Activated naive CD4-positive, alpha-beta T cell treated with anti-CD3 and anti-CD28 coated beads, Interleukin-2, amount 50 U/mL, for 72 hours (primary cell): ENCODE data around the gene NRCAM. TPM values are rescaled to one million over a fixed set of nuclear protein-coding genes. Genes with fewer than 3 reads are reported as not detected.
"Not testable (repeated sequence)": the region's sequence is repeated elsewhere in the genome, so short reads cannot be mapped to it uniquely, and the experiment has no call there.

Experiments used
- ATAC-seq, 2 donors: fragments of 150-1000 bp; cut with Tn5 transposase; 2 replicates each; pipeline ENCODE4 v1.10.0; 2021; ENCODE audit warnings: mild to moderate bottlenecking in 2 of 2, moderate library complexity in 2 of 2
- DNase-seq, 2 donors: peaks; one replicate each; pipeline ENCODE4 v3.0.0; 2021 to 2022; ENCODE audit warnings: low spot score in 2 of 2
- H3K27ac Mint-ChIP-seq, 2 donors: one replicate each; pipeline ENCODE4 v1.8.0; 2022; ENCODE audit warnings: mild to moderate bottlenecking in 2 of 2, mixed read lengths in 2 of 2
- H3K36me3 Mint-ChIP-seq, 2 donors: one replicate each; pipeline ENCODE4 v1.8.0; 2022; ENCODE audit warnings: mixed read lengths in 2 of 2
- H3K9me3 Mint-ChIP-seq, 2 donors: one replicate each; pipeline ENCODE4 v1.8.0; 2022; ENCODE audit warnings: mixed read lengths in 2 of 2
- total RNA-seq, 2 donors: library from RNA; stranded (reverse); gene quantifications; one replicate each; pipeline ENCODE4 v1.2.3, GENCODE V29; 2022

NRCAM gene
- total RNA-seq, 2 donors from 2014 or later = 0.09 to 0.80 TPM

DNA sequence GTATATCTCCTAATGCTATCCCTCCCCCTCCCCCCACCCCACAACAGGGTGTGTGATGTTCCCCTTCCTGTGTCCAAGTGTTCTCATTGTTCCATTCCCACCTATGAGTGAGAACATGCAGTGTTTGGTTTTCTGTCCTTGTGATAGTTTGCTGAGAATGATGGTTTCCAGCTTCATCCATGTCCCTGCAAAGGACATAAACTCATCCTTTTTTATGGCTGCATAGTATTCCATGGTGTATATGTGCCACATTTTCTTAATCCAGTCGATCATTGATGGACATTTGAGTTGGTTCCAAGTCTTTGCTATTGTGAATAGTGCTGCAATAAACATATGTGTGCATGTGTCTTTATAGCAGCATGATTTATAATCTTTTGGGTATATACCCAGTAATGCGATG lies 68.5 kb downstream of the NRCAM start:
- not testable (repeated sequence) for ATAC-seq, H3K27ac Mint-ChIP-seq, H3K9me3 Mint-ChIP-seq, H3K36me3 Mint-ChIP-seq, DNase-seq

GRCh38 chr7:108385834-108386422 lies 70.3 kb downstream of the NRCAM start:
- Mint-ChIP-seq H3K27ac (no peak overlapping the region), H3K9me3 (peaks cover 4 to 5% of the 10 kb centered on the region in 2 donors), H3K36me3 (no peaks in the 10 kb centered on the region)
- ATAC-seq (no peak), DNase-seq (no peak)

DNA sequence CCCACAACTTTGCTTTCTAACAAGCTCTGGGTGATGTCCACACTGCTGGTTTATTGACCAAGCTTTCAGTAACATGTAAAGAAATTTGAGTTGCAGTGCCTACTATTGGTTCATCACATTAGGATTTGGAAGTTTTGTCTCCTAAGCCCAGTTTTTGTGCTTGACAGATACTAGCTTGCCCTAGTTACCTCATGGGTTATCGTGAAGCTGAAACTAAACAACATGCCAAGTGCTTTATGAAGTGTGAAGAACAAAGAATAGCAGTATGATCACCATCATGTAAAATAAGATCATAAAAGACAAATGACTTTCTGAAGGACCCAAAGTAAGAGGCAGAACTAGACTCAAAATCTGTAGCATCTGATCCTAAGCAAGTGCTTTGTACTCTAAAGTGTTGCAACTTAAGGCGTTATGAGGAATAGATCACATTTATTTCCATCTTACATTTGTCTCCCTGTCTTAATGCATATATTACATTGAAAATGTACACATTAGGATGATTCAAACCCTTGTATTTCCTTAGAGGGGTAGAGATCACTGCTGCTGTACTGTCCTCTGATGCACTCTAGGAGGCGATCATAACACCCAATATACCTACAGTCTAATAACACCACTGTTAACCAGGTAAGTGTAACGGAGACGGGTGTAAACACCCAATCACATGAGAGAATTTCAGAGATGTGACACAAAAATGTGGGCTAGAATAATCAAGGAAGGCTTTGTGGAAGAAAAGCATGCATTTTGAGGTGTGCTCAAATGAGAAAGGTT lies 71.3 kb downstream of the NRCAM start:
- H3K27ac Mint-ChIP-seq = no peak overlapping the region
- peak in 1 of 2 donors; percentile 41 for ATAC-seq
- no peaks in the 10 kb centered on the region for H3K9me3 Mint-ChIP-seq

DNA sequence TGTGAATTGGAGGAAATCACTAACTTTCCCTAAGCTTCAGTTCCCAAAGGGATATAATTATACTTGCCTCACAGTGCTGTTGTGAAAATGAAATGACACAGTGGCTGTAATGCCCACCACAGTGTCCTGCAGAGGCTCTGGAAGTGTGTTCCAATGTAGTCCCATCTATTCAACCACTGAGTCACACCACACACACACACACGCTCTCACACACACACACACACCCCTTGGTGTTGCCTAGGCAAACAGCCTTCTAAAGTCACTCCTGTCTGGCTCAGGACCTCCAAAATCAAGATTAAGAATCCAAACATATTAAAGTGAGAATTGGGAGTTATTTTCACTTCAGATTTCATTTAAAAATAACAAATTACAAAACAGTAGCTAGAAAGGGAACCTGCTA lies 73.3 kb downstream of the NRCAM start:
- H3K36me3 Mint-ChIP-seq = no peaks in the 10 kb centered on the region
- no peak for ATAC-seq
- no peak for DNase-seq
- no peaks in the 10 kb centered on the region for H3K9me3 Mint-ChIP-seq
- H3K27ac Mint-ChIP-seq = no peak overlapping the region

More for the DNA sequence above, 71.3 kb downstream of the NRCAM start:
- no peaks in the 10 kb centered on the region for H3K36me3 Mint-ChIP-seq
- no peak for DNase-seq

DNA sequence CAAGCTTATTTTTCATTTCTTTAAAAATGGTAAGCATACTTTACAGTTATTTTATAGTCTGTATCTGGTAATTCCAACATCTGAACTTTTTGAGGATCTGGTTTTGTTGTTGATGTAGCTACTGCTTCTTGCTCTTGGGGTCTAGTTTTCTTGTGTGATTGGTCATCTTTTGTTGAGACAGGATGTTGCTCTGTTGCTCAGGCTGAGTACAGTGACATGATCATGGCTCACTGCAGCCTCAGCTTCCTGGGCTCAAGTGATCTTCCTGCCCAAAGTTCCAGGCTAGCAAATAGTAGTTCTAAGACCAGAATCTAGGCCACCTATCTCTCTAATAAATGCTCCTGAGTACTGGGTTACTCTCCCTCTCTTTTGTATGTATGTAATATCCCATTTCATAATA lies 75.7 kb downstream of the NRCAM start:
- no peak overlapping the region for H3K27ac Mint-ChIP-seq
- H3K36me3 Mint-ChIP-seq = no peaks in the 10 kb centered on the region
- H3K9me3 Mint-ChIP-seq = no peaks in the 10 kb centered on the region
- no peak for ATAC-seq
- DNase-seq = no peak

DNA sequence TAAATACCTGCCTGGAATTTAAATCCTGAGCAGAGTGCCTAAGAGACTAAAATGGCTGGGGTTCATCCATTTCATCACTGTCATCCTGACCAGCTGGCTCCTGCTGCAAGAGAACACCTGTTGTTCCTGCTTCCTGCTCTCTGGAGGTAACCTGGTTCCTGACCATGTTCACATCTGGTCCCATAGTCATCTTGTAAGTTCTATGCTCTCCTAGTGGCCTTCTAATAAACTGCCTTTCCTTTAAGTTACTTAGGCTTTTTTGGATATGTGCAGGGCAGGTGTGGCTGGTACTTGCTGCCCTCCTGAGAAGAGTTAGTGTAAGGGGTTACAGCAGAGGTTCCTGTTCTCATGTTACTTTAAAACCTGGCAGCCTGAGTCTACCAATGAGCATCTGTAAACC lies 80.0 kb downstream of the NRCAM start:
- ATAC-seq = no peak
- H3K36me3 Mint-ChIP-seq = no peaks in the 10 kb centered on the region

GRCh38 chr7:108375668-108376067 lies 80.6 kb downstream of the NRCAM start:
- Mint-ChIP-seq H3K36me3 (no peaks in the 10 kb centered on the region), H3K9me3 (peaks cover 0 to 4% of the 10 kb centered on the region in 2 donors), H3K27ac (no peak overlapping the region)
- ATAC-seq = no peak
- no peak for DNase-seq

More for the DNA sequence above, 80.0 kb downstream of the NRCAM start:
- H3K27ac Mint-ChIP-seq = no peak overlapping the region
- peaks cover 0 to 4% of the 10 kb centered on the region in 2 donors for H3K9me3 Mint-ChIP-seq
- no peak for DNase-seq

GRCh38 chr7:108374899-108375298 lies 81.3 kb downstream of the NRCAM start:
- DNase-seq (no peak), ATAC-seq (no peak)
- no peaks in the 10 kb centered on the region for H3K36me3 Mint-ChIP-seq
- no peak overlapping the region for H3K27ac Mint-ChIP-seq
- H3K9me3 Mint-ChIP-seq = peaks cover 0 to 4% of the 10 kb centered on the region in 2 donors

DNA sequence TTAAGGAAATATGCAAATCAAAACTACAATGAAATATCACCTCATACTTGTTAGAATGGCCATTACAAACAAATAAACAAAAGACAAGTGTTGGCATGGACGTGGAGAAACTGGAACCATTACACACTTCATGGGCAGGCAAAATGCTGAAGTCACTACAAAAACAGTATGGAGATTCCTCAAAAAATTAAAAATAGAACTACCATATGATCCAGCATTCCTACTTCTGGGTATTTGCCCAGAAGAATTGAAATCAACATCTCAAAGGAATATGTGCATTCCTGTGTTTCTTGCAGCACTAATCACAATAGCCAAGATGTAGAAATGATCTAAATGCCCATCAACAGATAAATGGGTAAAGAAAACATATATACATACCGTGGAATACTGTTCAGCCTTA lies 83.6 kb downstream of the NRCAM start:
- H3K36me3 Mint-ChIP-seq = no peaks in the 10 kb centered on the region
- DNase-seq (no peak), ATAC-seq (no peak)
- peaks cover 0 to 4% of the 10 kb centered on the region in 2 donors for H3K9me3 Mint-ChIP-seq
- H3K27ac Mint-ChIP-seq = no peak overlapping the region

DNA sequence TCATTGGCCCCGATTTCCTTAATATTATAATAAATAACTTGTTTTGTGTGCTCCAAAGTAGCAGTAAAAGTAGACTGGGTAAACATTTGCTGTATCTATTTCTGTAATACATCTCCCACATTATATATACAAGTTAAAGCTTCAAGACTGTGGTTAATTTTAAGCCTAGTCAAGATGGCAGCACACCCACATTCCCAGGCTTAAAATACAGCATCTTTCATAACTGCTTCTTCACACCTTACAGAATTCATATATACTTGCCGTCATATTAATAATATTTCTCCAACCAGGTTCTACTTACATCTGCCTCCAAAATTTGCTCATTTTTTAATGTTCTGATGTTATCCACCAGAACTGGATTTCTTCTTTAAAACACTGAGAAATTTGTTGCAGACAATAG lies 85.6 kb downstream of the NRCAM start:
- Mint-ChIP-seq H3K27ac (no peak overlapping the region), H3K9me3 (peaks cover 0 to 4% of the 10 kb centered on the region in 2 donors), H3K36me3 (no peaks in the 10 kb centered on the region)
- ATAC-seq = no peak
- no peak for DNase-seq

DNA sequence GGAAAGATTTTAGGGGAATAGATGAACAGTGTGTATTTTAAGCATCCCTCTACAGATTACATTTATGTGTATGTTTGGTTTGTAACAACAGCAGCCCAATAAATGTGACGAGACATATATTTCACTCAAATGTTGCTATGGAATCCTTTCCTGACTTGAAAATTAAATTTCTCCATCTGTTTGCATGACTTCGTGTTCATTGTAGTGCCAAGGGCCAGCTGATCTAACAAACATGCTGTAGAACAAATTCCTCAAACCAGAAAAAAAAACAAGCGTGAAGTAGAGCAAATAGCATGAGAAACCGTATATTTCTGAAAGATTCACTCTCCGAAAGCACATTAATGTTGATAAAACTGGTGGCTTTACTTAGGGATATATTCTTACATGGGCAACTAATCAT lies 87.8 kb downstream of the NRCAM start:
- H3K9me3 Mint-ChIP-seq = peaks cover 0 to 4% of the 10 kb centered on the region in 2 donors
- no peak for DNase-seq
- H3K27ac Mint-ChIP-seq = no peak overlapping the region

GRCh38 chr7:108367946-108368345 lies 88.3 kb downstream of the NRCAM start:
- no peak for ATAC-seq
- Mint-ChIP-seq H3K9me3 (peaks cover 0 to 2% of the 10 kb centered on the region in 2 donors), H3K27ac (no peak overlapping the region)

More for the DNA sequence above, 87.8 kb downstream of the NRCAM start:
- no peak for ATAC-seq
- H3K36me3 Mint-ChIP-seq = no peaks in the 10 kb centered on the region

DNA sequence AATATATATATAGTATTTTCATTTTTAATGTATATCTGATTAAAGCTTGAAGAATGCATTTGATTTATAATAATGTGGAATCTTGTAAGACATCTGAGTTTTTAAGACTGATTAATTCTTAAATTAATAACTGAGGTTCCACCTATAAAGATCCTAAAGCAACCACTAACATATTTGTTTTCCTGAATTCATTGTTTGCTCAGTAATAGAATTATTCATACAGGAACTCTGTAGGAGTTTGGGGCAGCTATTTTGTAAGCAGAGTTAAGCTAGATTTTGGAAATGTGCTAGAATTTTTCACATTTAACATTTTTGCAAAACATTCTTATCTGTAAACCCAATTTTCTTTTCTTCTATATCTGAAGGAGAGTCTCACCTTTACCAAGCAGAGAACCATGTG lies 88.9 kb downstream of the NRCAM start:
- no peak overlapping the region for H3K27ac Mint-ChIP-seq

More at GRCh38 chr7:108367946-108368345, 88.3 kb downstream of the NRCAM start:
- DNase-seq = no peak
- H3K36me3 Mint-ChIP-seq = no peaks in the 10 kb centered on the region

GRCh38 chr7:108363659-108364058 lies 92.6 kb downstream of the NRCAM start:
- Mint-ChIP-seq H3K9me3 (no peaks in the 10 kb centered on the region), H3K27ac (no peak overlapping the region), H3K36me3 (no peaks in the 10 kb centered on the region)
- DNase-seq (no peak), ATAC-seq (no peak)

More for the DNA sequence above, 88.9 kb downstream of the NRCAM start:
- H3K36me3 Mint-ChIP-seq = no peaks in the 10 kb centered on the region
- ATAC-seq = no peak
- DNase-seq = no peak
- H3K9me3 Mint-ChIP-seq = no peaks in the 10 kb centered on the region

DNA sequence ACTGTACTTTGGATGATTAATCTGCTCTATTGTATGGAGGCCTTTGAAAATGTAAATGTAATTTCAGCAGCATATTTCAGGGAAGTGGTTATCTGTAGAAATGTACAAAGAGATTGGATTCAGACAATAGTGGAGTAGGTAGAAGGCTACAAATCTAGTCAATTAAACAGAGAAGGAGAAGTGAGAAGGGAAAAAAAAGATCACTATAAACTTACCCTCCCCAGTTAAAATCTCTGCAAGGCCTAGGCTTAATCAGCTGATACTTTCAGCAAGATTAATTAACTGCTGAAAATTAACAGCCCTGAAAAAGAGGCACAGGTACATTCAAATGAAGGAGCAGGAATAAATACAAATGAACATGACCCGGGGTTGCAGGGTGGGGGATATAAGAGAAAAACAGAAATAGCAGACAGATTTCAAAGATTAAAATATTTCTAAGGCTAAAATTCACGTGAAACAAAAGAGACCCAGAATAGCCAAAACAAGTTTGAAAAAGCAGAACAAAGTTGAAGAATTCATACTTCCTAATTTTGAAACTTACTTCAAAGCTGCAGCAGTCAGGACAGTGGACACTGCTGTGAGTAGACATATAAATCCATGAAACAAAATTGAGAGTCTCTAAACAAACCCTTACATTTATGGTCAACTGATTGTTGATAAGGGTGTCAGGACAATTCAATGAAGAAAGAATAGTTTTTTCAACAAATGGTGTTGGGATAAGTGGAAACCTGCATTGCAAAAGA lies 96.0 kb downstream of the NRCAM start:
- Mint-ChIP-seq H3K9me3 (no peaks in the 10 kb centered on the region), H3K36me3 (no peaks in the 10 kb centered on the region), H3K27ac (no peak overlapping the region)
- no peak for ATAC-seq
- no peak for DNase-seq

GRCh38 chr7:108358553-108358952 lies 97.7 kb downstream of the NRCAM start:
- Mint-ChIP-seq H3K27ac (no peak overlapping the region), H3K9me3 (no peaks in the 10 kb centered on the region), H3K36me3 (no peaks in the 10 kb centered on the region)
- ATAC-seq (no peak), DNase-seq (no peak)

- Mint-ChIP-seq H3K9me3 (no peaks in the 10 kb centered on the region), H3K36me3 (no peaks in the 10 kb centered on the region), H3K27ac (no peak overlapping the region)
- DNase-seq (no peak), ATAC-seq (no peak)
Observed at GRCh38 chr7:108351729-108352131, 104.5 kb downstream of the NRCAM start.
